ENCODE data around the gene MTMR2. TPM values are rescaled to one million over a fixed set of nuclear protein-coding genes. Genes with fewer than 3 reads are reported as not detected.

Gene MTMR2
- total and polyA plus RNA-seq, 2 experiments from 2014 or later = 26.6 to 52.6 TPM

DNA sequence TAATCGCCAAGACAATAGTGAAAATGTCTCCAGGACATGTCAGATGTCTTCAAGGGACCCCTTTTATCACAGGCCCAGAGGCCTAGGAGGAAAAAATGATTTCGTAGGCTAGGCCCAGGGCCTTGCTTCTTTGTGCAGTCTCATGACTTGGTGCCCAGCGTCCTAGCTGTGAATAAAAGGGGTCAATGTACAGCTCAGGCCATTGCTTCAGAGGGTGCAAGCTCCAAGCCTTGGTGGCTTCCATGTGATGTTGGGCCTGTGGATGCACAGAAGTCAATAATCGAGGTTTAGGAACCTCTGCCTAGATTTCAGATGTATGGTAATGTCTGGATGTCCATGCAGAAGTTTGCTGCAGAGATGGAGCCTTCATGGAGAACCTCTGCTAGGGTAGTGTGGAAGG is 20.7 kb upstream of the MTMR2 start (continued):
- TF ChIP-seq REST (IDR thresholded peaks at IDR 0.05; ENCODE audit: unreplicated experiment) (no peak), JUNB (IDR thresholded peaks at IDR 0.05; ENCODE audit: unreplicated experiment) (no peak), POLR2AphosphoS5 (IDR thresholded peaks at IDR 0.05; ENCODE audit: low read depth) (no peak), ZNF114 (CRISPR knock-in tag; IDR thresholded peaks at IDR 0.05) (no peak), NANOG (IDR thresholded peaks at IDR 0.05; ENCODE audit: borderline replicate concordance) (no peak), EZH2phosphoT487 (IDR thresholded peaks at IDR 0.05; ENCODE audit: unreplicated experiment) (no peak), CREB1 (CRISPR knock-in tag; IDR thresholded peaks at IDR 0.05; ENCODE audit: low read depth) (no peak), CTCF (conservative IDR thresholded peaks at IDR 0.05; ENCODE audit: low read depth in 2 of 2) (no peak)

- Mint-ChIP-seq H3K4me3 (no peak overlapping the region), H3K36me3 (ENCODE audit: low read depth) (peaks cover 27% of the 10 kb centered on the region; the same call in 2 of the 3 replicates), H3K9me3 (peaks cover 56% of the 10 kb centered on the region), H3K27me3 (ENCODE audit: insufficient read depth, low read depth, poor library complexity) (no peaks in the 10 kb centered on the region), H3K4me1 (no peaks in the 10 kb centered on the region), H3K27ac (no peak overlapping the region)
- Histone ChIP-seq H3K79me2 (replicated peaks; ENCODE audit: insufficient read depth) (no peaks in the 10 kb centered on the region), H3K4me2 (no peak overlapping the region), H3K9me2 (ENCODE audit: insufficient read depth) (no peaks in the 10 kb centered on the region), H3K36me3 (ENCODE audit: insufficient read depth) (peaks cover 11% of the 10 kb centered on the region), H3K27ac (ENCODE audit: low read depth) (no peak overlapping the region), H3K27me3 (ENCODE audit: insufficient read depth) (no peaks in the 10 kb centered on the region), H2AFZ (no peak overlapping the region), H3F3A (replicated peaks; ENCODE audit: low read depth) (no peaks in the 10 kb centered on the region), H3K4me1 (ENCODE audit: insufficient read depth) (no peaks in the 10 kb centered on the region), H3K4me3 (no peak overlapping the region), H4K20me1 (replicated peaks; ENCODE audit: insufficient read depth) (no peaks in the 10 kb centered on the region)
- DNase-seq (ENCODE audit: low spot score) (no peak), ATAC-seq (no peak)
- TF ChIP-seq POLR2AphosphoS5 (IDR thresholded peaks at IDR 0.05; ENCODE audit: low read depth) (no peak), STAT1 (IDR thresholded peaks at IDR 0.05; ENCODE audit: unreplicated experiment) (no peak), EZH2 (IDR thresholded peaks at IDR 0.05; ENCODE audit: low read depth, unreplicated experiment) (no peak), JUNB (IDR thresholded peaks at IDR 0.05; ENCODE audit: unreplicated experiment) (no peak), NANOG (IDR thresholded peaks at IDR 0.05; ENCODE audit: borderline replicate concordance) (no peak), ZNF114 (CRISPR knock-in tag; IDR thresholded peaks at IDR 0.05) (no peak), ZNF331 (CRISPR knock-in tag; IDR thresholded peaks at IDR 0.05; ENCODE audit: low read depth) (no peak), CTCF (conservative IDR thresholded peaks at IDR 0.05; ENCODE audit: low read depth in 2 of 2) (no peak), ETS1 (IDR thresholded peaks at IDR 0.05) (no peak)
Measured at GRCh38 chr11:95943546-95943945, 19.6 kb upstream of the MTMR2 start.

All from GM23338 (cell line).